HG02943 (cell line): ENCODE results near the gene TBC1D5.
"Not testable (repeated sequence)": the region's sequence is repeated elsewhere in the genome, so short reads cannot be mapped to it uniquely, and the experiment has no call there.

Experiments used
- ATAC-seq: cut with Tn5 transposase; IDR thresholded peaks from one replicate; pipeline ENCODE4 v1.9.1; 2021; ENCODE audit warnings: mild to moderate bottlenecking, low read depth, moderate library complexity; ENCODE audit not compliant: unreplicated experiment

TBC1D5 gene

GRCh38 chr3:17656264-17656663 lies 86.2 kb downstream of the TBC1D5 start:
- ATAC-seq: no peak

- ATAC-seq: no peak
Measured at GRCh38 chr3:17655743-17656142, 86.7 kb downstream of the TBC1D5 start.

- not testable (repeated sequence) for ATAC-seq
Measured at GRCh38 chr3:17649748-17650147, 92.7 kb downstream of the TBC1D5 start.

- ATAC-seq: not testable (repeated sequence)
Measured at GRCh38 chr3:17648630-17649355, 93.6 kb downstream of the TBC1D5 start.

- no peak for ATAC-seq
Measured at GRCh38 chr3:17645074-17645698, 97.2 kb downstream of the TBC1D5 start.

GRCh38 chr3:17643691-17644090 lies 98.7 kb downstream of the TBC1D5 start:
- no peak for ATAC-seq

GRCh38 chr3:17642474-17642873 lies 100.0 kb downstream of the TBC1D5 start:
- ATAC-seq: no peak

- no peak for ATAC-seq
Measured at GRCh38 chr3:17640466-17640865, 102.0 kb downstream of the TBC1D5 start.

- ATAC-seq: no peak
Measured at GRCh38 chr3:17639765-17640164, 102.7 kb downstream of the TBC1D5 start.

GRCh38 chr3:17639257-17639656 lies 103.2 kb downstream of the TBC1D5 start:
- ATAC-seq: no peak

GRCh38 chr3:17638356-17638755 lies 104.1 kb downstream of the TBC1D5 start:
- no peak for ATAC-seq

- ATAC-seq: not testable (repeated sequence)
Measured at GRCh38 chr3:17635675-17636074, 106.8 kb downstream of the TBC1D5 start.

GRCh38 chr3:17634964-17635363 lies 107.5 kb downstream of the TBC1D5 start:
- no peak for ATAC-seq

- no peak for ATAC-seq
Measured at GRCh38 chr3:17634201-17634600, 108.2 kb downstream of the TBC1D5 start.

GRCh38 chr3:17632401-17633100 lies 109.9 kb downstream of the TBC1D5 start:
- ATAC-seq: no peak

- ATAC-seq: no peak
Measured at GRCh38 chr3:17631609-17632008, 110.8 kb downstream of the TBC1D5 start.

- ATAC-seq: no peak
Measured at GRCh38 chr3:17629400-17629799, 113.0 kb downstream of the TBC1D5 start.

GRCh38 chr3:17626395-17626794 lies 116.0 kb downstream of the TBC1D5 start:
- no peak for ATAC-seq

- ATAC-seq: no peak
Measured at GRCh38 chr3:17625133-17625532, 117.3 kb downstream of the TBC1D5 start.

GRCh38 chr3:17623464-17623863 lies 119.0 kb downstream of the TBC1D5 start:
- ATAC-seq: no peak

- no peak for ATAC-seq
Measured at GRCh38 chr3:17619968-17620367, 122.5 kb downstream of the TBC1D5 start.

- ATAC-seq: not testable (repeated sequence)
Measured at GRCh38 chr3:17613017-17613416, 129.4 kb downstream of the TBC1D5 start.
